ENCODE data around the gene NPVF.

NPVF gene

GRCh38 chr7:25259487-25260243 lies 31.4 kb upstream of the NPVF start:
- TF ChIP-seq, protein P1, sequence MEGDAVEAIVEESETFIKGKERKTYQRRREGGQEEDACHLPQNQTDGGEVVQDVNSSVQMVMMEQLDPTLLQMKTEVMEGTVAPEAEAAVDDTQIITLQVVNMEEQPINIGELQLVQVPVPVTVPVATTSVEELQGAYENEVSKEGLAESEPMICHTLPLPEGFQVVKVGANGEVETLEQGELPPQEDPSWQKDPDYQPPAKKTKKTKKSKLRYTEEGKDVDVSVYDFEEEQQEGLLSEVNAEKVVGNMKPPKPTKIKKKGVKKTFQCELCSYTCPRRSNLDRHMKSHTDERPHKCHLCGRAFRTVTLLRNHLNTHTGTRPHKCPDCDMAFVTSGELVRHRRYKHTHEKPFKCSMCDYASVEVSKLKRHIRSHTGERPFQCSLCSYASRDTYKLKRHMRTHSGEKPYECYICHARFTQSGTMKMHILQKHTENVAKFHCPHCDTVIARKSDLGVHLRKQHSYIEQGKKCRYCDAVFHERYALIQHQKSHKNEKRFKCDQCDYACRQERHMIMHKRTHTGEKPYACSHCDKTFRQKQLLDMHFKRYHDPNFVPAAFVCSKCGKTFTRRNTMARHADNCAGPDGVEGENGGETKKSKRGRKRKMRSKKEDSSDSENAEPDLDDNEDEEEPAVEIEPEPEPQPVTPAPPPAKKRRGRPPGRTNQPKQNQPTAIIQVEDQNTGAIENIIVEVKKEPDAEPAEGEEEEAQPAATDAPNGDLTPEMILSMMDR (IDR thresholded peaks at IDR 0.05; ENCODE audit: insufficient read depth, missing control alignments) = peak; percentile 85
- FAIRE-seq (no peak), DNase-seq (ENCODE audit: insufficient read length, low spot score) (no peak)

DNA sequence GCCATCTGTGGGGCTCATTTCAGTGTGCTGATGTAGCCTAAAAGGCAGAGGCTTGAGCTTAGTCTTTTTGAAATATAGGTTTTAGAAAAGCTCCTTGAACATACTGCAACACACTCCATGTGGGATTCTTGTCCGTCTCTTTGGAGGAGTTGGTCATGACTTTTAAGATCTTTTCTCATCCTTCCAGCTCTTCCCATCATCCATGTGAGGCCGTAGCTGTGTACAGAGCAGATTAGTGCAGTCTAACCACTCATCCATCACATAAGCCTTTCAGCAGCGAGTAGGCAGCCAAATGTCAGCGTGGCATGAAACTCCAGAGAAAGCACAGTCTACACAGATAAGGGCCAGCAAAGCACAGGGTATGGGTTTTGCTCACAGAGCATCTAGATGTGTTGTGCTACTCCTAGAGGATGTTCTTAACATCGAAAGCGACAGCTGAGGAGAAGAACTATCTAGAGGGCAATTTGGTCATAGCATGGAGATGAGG lies 28.1 kb upstream of the NPVF start:
- DNase-seq (ENCODE audit: insufficient read length, low spot score) (no peak), FAIRE-seq (no peak)
- TF ChIP-seq, protein P1 (IDR thresholded peaks at IDR 0.05; ENCODE audit: insufficient read depth, missing control alignments) = no peak

GRCh38 chr7:25255611-25256332 lies 27.5 kb upstream of the NPVF start:
- no peak for DNase-seq (ENCODE audit: insufficient read length, low spot score)

DNA sequence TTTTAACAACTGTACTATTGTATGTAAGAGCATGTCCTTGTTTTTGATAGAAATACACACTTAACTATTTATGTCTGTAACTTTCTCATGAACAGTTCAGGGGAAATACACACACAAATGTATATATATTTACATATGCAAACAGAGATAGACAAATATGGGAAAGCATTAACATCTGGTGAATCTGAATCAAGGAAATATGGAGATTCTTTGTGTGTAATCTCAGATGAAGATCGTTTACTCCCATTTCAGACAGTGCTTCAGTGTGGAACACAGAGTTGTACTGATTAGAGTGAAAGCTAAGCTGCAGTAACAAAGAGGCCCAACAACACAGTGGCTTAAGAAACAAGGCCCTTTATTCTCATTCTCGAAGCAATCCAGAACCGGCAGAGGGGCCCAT lies 26.3 kb upstream of the NPVF start:
- TF ChIP-seq, protein P1 (IDR thresholded peaks at IDR 0.05; ENCODE audit: insufficient read depth, missing control alignments) = no peak
- DNase-seq (ENCODE audit: insufficient read length, low spot score) (no peak), FAIRE-seq (no peak)

More at GRCh38 chr7:25255611-25256332, 27.5 kb upstream of the NPVF start:
- no peak for FAIRE-seq
- TF ChIP-seq, protein P1 (IDR thresholded peaks at IDR 0.05; ENCODE audit: insufficient read depth, missing control alignments) = no peak

GRCh38 chr7:25253714-25254113 lies 25.4 kb upstream of the NPVF start:
- FAIRE-seq (no peak), DNase-seq (ENCODE audit: insufficient read length, low spot score) (no peak)
- TF ChIP-seq, protein P1 (IDR thresholded peaks at IDR 0.05; ENCODE audit: insufficient read depth, missing control alignments) = no peak

- TF ChIP-seq, protein P1 (IDR thresholded peaks at IDR 0.05; ENCODE audit: insufficient read depth, missing control alignments) = no peak
- FAIRE-seq = no peak
- no peak for DNase-seq (ENCODE audit: insufficient read length, low spot score)
These were observed 22.1 kb upstream of the NPVF start for GRCh38 chr7:25250386-25250785.

DNA sequence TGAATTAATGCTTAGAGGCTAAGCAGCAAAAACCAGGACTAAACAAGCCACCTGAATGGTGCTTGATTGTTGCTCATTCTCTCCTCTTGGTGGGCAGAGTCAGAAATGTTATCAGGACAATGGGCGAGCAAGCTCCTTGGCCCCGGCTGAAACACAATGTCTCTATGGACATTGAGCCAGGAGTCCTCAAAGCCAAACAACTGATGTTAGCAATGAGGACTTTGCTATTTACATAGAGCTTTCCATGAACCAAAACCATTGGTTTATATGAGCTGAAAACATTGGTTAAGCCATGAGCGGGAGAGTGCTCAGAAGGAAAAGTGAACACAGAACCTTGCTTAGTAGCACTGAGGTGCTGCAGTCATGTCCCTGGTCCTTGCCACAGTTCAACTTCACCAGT lies 21.5 kb upstream of the NPVF start:
- FAIRE-seq = no peak
- DNase-seq (ENCODE audit: insufficient read length, low spot score) = no peak
- TF ChIP-seq, protein P1 (IDR thresholded peaks at IDR 0.05; ENCODE audit: insufficient read depth, missing control alignments) = no peak
